Midbrain (tissue), 1 donor: Measurements from ENCODE around the gene GTPBP2.
"Not testable (repeated sequence)": the region's sequence is repeated elsewhere in the genome, so short reads cannot be mapped to it uniquely, and the experiment has no call there.

Experiments used
- DNase-seq: peaks from one replicate; lab custom pipeline; 2025; lab: John Stamatoyannopoulos, UW

GTPBP2 gene

DNA sequence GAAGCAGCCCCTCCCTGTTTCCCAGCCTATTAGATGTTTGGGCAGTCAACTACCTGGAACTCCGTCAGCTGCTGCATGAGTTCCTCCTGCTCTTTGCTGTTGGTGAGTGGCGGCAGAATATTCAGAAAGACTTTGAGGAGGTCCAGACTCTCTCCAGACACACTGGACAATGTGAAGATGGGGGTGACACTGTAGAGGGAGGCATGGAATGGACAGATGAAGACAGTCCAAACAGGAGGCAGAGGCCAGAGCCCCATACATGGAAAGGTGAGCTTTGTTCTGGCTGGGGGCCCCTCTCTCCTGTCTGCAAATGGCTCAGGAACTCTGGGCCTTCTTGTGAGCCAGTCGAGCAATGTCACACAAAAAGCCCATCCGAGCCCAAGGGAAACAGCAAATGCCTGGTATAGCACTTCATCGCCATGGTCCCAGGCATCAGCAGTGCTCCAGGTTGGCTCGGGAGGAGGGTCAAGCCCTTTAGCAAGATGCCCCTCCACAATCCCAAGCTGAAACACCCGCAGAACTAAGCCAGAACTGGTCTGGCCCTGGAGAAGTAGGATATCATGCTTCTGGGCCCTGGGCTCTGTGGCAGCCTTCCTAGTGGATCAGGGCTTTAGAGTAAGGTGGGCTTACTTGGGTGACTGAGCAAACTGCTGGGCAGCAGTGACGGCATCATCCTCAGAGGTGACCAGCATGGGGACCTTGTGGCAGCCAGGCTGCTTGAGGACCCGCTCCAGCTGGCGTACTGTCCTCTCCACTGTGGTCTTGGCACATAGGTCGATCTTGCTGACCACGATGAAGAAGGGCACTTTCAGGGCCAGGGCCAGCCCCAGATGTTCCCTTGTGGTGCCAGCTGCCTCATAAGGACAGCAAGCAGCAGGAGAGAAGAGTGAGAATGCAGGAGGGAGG lies 4.9 kb downstream of the GTPBP2 start:
- no peak for DNase-seq

DNA sequence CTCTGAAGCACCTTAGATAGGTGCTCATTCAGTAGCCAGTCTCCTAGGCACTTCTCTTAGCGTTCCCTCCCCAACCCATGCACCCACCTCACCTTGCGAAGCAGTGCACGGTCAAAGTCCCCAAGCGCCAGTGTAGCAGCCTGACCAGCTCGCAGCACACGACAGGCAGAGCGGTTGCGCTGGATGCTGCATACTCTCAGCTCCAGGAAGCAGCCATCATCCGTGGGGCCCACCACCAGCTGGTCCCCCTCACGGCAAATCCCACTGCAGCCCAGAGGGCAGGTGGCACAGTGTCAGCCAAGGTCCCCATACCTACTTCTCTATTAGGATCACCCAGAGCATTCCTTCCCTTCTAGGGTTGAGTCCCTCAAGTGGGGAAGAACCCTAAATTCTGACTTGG lies 6.5 kb downstream of the GTPBP2 start:
- DNase-seq, result no peak

DNA sequence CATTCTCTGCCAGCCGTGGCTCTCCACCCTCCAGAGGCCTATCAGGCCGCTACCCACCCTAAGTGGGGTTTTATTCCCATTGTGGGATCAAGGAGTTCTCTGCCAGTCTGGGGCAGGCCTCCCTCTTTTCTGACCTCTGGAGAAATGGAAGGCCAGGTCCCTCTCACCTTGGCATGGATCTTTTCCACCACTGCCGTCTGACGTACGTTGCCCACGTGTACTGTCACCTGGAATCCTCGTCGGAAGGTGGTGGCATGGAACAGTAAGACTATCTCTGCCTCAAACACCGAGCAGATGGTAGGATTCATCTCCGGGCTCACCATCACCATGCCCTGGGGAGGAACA lies 7.3 kb downstream of the GTPBP2 start:
- no peak for DNase-seq

- no peak for DNase-seq
Observed at GRCh38 chr6:43621078-43621835, 7.8 kb downstream of the GTPBP2 start.

DNA sequence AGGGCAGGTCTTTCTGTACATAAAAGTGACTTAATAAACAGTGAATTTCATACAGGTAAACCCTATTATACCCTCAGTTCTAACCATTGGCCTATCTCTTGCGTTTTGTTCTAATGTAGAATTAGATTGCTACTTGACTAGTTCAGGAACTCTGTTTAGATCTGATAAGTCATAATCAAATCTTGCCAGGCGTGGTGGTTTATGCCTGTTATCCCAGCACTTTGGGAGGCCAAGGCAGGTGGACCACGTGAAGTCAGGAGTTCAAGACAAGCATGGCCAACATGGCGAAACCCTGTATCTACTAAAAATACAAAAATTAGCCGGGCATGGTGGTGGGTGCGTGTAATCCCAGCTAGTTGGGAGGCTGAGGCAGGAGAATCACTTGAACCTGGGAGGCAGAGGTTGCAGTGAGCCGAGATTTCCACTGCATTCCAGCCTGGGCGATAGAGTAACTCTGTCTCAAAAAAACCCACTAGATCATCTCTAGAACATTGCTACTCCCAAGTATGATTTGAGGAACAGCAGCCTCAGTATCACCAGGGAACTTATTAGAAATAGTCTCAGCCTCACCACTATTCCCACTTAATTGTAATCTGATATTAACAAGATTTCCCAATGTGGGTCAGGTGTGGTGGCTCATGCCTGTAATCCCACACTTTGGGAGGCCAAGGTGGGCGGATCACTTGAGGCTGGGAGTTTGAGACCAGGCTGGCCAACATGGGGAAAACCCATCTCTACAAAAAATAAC lies 12.2 kb downstream of the GTPBP2 start:
- no peak for DNase-seq

DNA sequence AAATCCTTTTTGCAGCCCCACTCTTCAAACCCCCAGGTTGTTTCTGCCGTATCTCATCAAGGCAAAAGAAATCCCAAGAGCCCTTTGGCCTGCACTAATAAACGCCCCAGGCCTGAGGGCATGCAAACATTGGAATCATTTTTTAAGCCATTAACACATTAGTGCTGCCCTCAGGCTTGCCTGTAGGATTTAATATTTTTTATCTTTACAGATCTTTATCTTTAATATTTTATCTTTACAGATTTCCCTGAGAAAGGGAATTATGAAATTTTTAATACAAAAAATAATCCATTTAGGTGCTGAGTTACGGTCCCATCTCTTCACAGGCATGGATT lies 14.7 kb downstream of the GTPBP2 start:
- no peak for DNase-seq

DNA sequence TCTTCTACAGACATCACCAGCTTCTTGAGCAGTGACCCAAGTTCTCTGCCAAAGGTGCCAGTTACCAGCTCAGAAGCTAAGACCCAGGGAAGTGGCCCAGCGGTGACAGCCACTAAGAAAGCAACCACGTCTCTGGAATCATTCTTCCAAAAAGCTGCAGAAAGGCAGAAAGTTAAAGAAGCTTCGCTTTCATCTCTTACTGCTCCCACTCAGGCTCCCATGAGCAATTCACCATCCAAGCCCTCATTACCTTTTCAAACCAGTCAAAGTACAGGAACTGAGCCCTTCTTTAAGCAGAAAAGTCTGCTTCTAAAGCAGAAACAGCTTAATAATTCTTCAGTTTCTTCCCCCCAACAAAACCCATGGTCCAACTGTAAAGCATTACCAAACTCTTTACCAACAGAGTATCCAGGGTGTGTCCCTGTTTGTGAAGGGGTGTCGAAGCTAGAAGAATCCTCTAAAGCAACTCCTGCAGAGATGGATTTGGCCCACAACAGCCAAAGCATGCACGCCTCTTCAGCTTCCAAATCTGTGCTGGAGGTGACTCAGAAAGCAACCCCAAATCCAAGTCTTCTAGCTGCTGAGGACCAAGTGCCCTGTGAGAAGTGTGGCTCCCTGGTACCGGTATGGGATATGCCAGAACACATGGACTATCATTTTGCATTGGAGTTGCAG lies 15.2 kb downstream of the GTPBP2 start:
- no peak for DNase-seq

DNA sequence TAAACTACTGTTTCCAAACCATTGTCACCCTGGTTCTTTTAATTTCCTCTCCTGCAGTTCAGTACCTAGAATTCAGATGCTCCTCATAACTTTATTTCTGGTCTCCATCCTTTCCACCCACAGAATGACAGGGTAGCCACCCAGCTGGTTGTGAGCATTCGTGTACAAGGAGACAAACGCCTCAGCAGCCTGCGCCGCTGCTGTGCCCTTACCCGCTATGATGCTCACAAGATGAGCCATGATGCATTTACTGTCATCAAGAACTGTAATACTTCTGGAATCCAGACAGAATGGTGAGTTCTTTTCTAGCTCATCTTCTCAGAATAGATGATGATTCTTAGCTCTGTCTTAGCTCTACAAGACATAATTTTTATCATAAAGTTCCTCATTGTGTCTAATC lies 18.6 kb downstream of the GTPBP2 start:
- DNase-seq, result no peak

GRCh38 chr6:43609402-43609801 lies 19.7 kb downstream of the GTPBP2 start:
- no peak for DNase-seq

DNA sequence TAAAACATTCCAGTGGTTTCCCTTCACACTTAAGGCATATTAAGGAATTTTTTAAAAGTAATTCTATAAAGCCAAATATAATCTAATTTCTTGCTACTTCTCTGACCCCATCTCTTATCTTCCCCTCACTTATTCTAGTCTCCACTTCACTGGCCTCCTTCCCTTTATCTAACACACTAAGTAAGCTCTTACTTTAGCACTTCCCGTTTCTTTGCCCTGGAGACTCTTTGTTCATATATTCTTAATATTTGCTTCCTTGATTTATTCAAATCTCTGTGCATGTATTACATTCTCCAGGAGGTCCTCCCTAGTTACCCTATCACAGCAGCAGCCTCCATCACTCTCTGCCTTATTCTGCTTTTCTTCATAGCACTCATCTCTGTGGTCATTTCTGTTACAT lies 20.3 kb downstream of the GTPBP2 start:
- DNase-seq, result no peak

DNA sequence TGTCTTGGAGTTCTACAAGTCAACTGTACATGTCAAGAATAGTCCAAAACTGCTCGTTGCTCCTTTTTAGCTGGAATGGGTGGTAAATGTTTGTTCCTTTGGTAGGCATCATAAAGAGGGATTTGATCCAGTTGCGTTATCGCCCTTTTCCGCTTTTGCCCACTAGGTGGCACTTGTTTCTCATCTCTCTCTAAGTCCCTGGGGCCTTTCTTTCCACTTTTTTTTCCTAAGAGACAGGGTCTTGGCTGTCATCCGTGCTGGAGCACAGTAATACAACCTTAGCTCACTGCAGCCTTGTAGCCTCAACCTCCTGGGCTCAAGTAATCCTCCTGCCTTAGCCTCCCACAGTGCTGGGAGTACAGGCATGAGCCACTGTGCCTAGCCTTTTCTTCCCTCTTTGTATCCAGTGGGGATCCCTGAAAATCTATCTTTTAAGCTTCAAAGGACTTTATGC lies 20.7 kb downstream of the GTPBP2 start:
- DNase-seq, result peak; percentile 58

DNA sequence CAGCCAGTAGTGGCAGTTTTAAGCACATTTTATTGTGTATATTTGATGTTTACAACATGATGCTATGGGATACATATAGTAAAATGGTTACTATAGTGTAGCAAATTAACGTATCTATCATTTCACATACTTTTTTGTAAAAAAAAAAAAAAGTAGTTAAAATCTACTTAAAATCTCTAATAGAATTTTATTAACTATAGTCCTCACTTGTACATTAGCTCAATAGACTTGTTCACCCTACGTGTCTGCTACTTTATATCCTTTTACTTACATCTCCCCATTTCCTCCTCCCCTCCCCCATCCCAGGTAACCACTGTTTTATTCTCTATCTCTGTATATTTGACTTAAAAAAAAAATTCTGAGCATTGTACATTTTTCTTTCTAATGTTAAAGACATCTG lies 23.0 kb downstream of the GTPBP2 start:
- no peak for DNase-seq

DNA sequence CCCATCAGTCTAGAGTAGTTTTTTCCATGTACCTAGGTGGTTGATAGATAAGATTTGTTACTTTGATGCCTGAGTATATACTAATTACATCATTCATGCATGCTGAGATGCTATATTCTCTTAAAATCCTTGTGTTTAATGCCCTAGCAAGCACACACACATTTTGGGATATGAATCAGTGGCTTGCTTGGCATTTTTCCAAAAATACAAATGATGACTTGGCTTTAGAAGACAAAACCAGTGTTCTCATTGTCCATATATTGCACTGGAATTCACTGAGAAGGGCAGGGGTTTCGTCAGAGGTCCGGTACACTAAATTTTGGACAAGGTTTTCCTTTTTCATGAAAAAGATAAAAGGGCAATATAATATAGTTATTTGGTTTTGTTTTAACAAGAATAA lies 24.9 kb downstream of the GTPBP2 start:
- DNase-seq, result no peak

DNA sequence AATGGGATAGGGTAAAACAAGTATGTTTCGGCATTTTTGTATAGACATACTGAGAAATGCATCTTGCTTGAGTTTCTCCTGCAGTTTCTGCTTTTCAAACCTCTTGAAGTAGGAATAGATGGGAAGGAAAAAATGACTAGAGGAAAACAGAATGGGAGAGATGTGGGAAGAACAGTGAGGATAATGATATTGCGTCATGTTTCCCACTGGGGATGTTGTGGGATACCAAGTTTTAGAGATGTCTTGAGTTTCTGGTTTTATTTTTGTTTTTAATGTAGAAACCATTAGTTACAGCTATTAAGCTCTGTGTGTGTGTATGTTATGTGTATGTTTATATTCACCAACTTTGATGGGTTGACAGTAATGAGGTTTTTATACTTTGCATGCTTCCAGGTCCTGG lies 28.5 kb downstream of the GTPBP2 start:
- no peak for DNase-seq

- no peak for DNase-seq
Observed at GRCh38 chr6:43593938-43594337, 35.1 kb downstream of the GTPBP2 start.

GRCh38 chr6:43589564-43589963 lies 39.5 kb downstream of the GTPBP2 start:
- DNase-seq, result not testable (repeated sequence)

GRCh38 chr6:43588194-43588593 lies 40.9 kb downstream of the GTPBP2 start:
- DNase-seq, result no peak

DNA sequence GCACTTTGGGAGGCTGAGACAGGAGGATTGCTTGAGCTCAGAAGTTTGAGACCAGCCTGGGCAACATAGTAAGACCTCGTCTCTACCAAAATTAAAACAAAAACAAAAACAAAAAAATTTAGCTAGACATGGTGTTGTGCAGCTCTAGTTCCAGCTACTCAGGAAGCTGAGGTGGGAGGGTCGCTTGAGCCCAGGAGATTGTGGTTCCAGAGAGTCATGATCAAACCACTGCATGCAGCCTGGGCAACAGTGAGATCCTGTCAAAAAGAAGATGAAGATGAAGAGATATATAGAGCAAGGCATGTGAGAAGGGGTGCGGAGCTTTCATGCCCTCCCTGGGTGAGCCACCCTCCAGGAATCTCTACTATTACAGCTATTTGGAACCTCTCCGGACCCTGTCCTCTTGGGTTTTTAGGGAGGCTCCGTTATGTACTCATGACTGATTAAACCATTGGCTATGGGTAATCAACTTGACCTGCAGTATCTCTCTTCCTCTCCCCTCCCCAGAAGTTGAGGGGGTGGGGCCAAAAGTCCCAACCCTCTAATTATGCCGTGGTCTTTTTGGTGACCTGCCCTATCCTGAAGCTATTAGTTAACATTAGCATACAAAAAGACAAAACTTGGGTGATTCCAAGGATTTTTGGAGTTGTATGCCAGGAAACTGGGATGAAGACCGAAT lies 44.0 kb downstream of the GTPBP2 start:
- no peak for DNase-seq

GRCh38 chr6:43582911-43583310 lies 46.2 kb downstream of the GTPBP2 start:
- no peak for DNase-seq

DNA sequence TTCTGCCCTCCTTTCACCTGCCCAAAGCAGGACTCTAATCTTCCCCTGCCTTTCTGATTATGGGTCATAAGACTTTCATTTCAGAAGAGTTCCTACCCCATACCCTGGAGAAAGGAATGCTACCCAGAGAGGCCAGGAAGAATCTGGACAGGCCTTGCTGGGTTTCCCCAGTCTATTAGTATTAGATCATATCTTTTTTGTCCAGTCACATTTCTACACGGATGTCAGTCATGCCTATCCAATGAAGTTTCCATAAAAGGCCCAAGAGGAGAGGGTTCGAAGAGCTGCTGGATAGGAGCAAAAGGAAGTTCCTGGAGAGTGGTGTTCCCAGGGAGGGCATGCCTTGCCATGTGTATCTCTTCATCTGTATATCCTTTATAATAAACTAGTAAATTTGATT lies 49.9 kb downstream of the GTPBP2 start:
- DNase-seq, result no peak

DNA sequence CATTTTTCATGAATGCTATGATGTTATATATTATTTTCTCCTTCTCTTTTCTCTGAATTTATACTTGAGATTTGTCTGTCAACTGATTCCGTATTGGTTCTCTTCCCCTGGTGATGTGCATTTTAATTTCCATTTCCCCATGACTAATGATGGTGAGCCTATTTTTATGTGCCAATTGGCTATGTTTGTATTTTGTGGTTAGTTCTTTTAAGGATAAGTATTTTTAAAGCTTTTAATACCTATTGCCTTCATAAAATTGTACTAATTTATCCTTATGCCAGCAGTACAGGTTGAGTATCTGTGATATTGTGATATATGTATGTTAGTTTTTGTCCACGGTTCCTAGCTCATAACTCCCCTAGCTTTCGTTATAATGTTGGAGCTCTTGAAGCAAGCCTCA lies 50.3 kb downstream of the GTPBP2 start:
- DNase-seq, result no peak
